SK-N-SH treated with all-trans-retinoic acid at 6 μM for 48 hours (cell line): Measurements from ENCODE around the gene USF2.

ENCODE experiments used
- ARNTL ChIP-seq: fragments of 450-650 bp; formaldehyde crosslinking; IDR thresholded peaks from 2 replicates; pipeline ENCODE4 v1.5.0; 2020; ENCODE audit warnings: low read depth, mild to moderate bottlenecking, moderate library complexity, borderline replicate concordance
- BACH2 ChIP-seq: fragments of 250-450 bp; sonication (Bioruptor Pico); IDR thresholded peaks from 2 replicates; pipeline ENCODE4 v1.9.0; 2021; ENCODE audit warnings: mild to moderate bottlenecking, borderline replicate concordance
- GLIS3 ChIP-seq: fragments of 250-450 bp; sonication (Bioruptor Pico); IDR thresholded peaks from 2 replicates; pipeline ENCODE4 v1.5.0; 2020; ENCODE audit warnings: mild to moderate bottlenecking, moderate library complexity
- PPARA ChIP-seq: fragments of 250-450 bp; sonication (Bioruptor Pico); IDR thresholded peaks from 2 replicates; pipeline ENCODE4 v1.5.0; 2020; ENCODE audit warnings: mild to moderate bottlenecking, borderline replicate concordance
- RARB ChIP-seq: fragments of 250-450 bp; sonication (Bioruptor Pico); IDR thresholded peaks from 2 replicates; pipeline ENCODE4 v1.8.0; 2021; ENCODE audit warnings: mild to moderate bottlenecking, moderate library complexity
- ZFP30 ChIP-seq: fragments of 450-650 bp; formaldehyde crosslinking; IDR thresholded peaks from 2 replicates; pipeline ENCODE4 v1.5.0; 2022; ENCODE audit warnings: mild to moderate bottlenecking, moderate library complexity
- ZNF565 ChIP-seq: fragments of 450-650 bp; formaldehyde crosslinking; conservative IDR thresholded peaks from 2 replicates; pipeline ENCODE4 v1.5.0; 2020; ENCODE audit warnings: low read depth, mild to moderate bottlenecking, moderate library complexity
- ZNF8 ChIP-seq: fragments of 450-650 bp; formaldehyde crosslinking; IDR thresholded peaks from 2 replicates; pipeline ENCODE4 v1.5.0; 2020; ENCODE audit warnings: mild to moderate bottlenecking, moderate library complexity
- TF ChIP-seq, protein P1 (sequence below): fragments of 250-450 bp; sonication (Bioruptor Pico); IDR thresholded peaks from 2 replicates; pipeline ENCODE4 v1.5.1; 2020; ENCODE audit warnings: low read depth, mild to moderate bottlenecking, moderate library complexity
- TF ChIP-seq, protein P2 (sequence below): fragments of 250-450 bp; sonication (Bioruptor Pico); IDR thresholded peaks from 2 replicates; pipeline ENCODE4 v1.5.1; 2021; ENCODE audit warnings: mild to moderate bottlenecking, moderate library complexity
- TF ChIP-seq, protein P3 (sequence below): fragments of 250-450 bp; sonication (Bioruptor Pico); IDR thresholded peaks from 2 replicates; pipeline ENCODE4 v1.8.0; 2020; ENCODE audit warnings: mild to moderate bottlenecking, moderate library complexity, borderline replicate concordance
- TF ChIP-seq, protein P4 (sequence below): fragments of 250-450 bp; sonication (Bioruptor Pico); IDR thresholded peaks from 2 replicates; pipeline ENCODE4 v1.5.0; 2020; ENCODE audit warnings: mild to moderate bottlenecking, moderate library complexity

DNA sequence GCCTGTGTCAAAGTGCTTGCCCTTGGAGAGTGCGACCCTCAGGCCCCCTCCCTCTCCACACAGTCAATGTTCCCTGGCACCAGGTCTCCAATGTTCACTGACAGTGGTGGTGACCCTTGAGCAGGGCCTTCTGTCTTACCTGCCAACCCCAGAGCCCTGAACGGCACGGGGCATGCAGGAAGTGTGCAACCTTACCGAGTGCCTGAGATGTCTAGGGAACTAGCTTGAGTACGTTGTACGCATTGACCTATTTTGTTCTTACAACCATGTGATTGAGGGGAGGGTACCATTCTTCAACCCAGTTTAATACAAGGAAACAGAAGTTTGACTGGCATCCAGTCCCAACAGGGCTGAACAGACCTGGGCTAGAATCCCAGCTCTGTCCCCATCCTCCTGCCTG lies 36.4 kb downstream of the USF2 start:
- TF ChIP-seq ARNTL (CRISPR knock-in tag) (no peak), ZFP30 (CRISPR knock-in tag) (no peak), RARB (no peak), PPARA (no peak), ZNF565 (no peak), ZNF8 (CRISPR knock-in tag) (no peak), GLIS3 (CRISPR knock-in tag) (no peak), BACH2 (CRISPR knock-in tag) (no peak)
- TF ChIP-seq, protein P1, sequence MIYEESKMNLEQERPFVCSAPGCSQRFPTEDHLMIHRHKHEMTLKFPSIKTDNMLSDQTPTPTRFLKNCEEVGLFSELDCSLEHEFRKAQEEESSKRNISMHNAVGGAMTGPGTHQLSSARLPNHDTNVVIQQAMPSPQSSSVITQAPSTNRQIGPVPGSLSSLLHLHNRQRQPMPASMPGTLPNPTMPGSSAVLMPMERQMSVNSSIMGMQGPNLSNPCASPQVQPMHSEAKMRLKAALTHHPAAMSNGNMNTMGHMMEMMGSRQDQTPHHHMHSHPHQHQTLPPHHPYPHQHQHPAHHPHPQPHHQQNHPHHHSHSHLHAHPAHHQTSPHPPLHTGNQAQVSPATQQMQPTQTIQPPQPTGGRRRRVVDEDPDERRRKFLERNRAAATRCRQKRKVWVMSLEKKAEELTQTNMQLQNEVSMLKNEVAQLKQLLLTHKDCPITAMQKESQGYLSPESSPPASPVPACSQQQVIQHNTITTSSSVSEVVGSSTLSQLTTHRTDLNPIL (CRISPR knock-in tag) = no peak
- TF ChIP-seq, protein P2, sequence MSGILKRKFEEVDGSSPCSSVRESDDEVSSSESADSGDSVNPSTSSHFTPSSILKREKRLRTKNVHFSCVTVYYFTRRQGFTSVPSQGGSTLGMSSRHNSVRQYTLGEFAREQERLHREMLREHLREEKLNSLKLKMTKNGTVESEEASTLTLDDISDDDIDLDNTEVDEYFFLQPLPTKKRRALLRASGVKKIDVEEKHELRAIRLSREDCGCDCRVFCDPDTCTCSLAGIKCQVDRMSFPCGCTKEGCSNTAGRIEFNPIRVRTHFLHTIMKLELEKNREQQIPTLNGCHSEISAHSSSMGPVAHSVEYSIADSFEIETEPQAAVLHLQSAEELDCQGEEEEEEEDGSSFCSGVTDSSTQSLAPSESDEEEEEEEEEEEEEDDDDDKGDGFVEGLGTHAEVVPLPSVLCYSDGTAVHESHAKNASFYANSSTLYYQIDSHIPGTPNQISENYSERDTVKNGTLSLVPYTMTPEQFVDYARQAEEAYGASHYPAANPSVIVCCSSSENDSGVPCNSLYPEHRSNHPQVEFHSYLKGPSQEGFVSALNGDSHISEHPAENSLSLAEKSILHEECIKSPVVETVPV = no peak
- TF ChIP-seq, protein P3, sequence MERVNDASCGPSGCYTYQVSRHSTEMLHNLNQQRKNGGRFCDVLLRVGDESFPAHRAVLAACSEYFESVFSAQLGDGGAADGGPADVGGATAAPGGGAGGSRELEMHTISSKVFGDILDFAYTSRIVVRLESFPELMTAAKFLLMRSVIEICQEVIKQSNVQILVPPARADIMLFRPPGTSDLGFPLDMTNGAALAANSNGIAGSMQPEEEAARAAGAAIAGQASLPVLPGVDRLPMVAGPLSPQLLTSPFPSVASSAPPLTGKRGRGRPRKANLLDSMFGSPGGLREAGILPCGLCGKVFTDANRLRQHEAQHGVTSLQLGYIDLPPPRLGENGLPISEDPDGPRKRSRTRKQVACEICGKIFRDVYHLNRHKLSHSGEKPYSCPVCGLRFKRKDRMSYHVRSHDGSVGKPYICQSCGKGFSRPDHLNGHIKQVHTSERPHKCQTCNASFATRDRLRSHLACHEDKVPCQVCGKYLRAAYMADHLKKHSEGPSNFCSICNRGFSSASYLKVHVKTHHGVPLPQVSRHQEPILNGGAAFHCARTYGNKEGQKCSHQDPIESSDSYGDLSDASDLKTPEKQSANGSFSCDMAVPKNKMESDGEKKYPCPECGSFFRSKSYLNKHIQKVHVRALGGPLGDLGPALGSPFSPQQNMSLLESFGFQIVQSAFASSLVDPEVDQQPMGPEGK = no peak
- TF ChIP-seq, protein P4, sequence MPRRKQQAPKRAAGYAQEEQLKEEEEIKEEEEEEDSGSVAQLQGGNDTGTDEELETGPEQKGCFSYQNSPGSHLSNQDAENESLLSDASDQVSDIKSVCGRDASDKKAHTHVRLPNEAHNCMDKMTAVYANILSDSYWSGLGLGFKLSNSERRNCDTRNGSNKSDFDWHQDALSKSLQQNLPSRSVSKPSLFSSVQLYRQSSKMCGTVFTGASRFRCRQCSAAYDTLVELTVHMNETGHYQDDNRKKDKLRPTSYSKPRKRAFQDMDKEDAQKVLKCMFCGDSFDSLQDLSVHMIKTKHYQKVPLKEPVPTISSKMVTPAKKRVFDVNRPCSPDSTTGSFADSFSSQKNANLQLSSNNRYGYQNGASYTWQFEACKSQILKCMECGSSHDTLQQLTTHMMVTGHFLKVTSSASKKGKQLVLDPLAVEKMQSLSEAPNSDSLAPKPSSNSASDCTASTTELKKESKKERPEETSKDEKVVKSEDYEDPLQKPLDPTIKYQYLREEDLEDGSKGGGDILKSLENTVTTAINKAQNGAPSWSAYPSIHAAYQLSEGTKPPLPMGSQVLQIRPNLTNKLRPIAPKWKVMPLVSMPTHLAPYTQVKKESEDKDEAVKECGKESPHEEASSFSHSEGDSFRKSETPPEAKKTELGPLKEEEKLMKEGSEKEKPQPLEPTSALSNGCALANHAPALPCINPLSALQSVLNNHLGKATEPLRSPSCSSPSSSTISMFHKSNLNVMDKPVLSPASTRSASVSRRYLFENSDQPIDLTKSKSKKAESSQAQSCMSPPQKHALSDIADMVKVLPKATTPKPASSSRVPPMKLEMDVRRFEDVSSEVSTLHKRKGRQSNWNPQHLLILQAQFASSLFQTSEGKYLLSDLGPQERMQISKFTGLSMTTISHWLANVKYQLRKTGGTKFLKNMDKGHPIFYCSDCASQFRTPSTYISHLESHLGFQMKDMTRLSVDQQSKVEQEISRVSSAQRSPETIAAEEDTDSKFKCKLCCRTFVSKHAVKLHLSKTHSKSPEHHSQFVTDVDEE (CRISPR knock-in tag) = no peak
